H9 (cell line): ENCODE results near the gene APOBEC3B. TPM values are rescaled to one million over a fixed set of nuclear protein-coding genes. Genes with fewer than 3 reads are reported as not detected.
"Not testable (repeated sequence)": the region's sequence is repeated elsewhere in the genome, so short reads cannot be mapped to it uniquely, and the experiment has no call there.

Experiments used
- DNase-seq: peaks from one replicate; pipeline ENCODE4 v3.0.0-alpha.2; 2017
- H2AFZ ChIP-seq: one replicate; pipeline ENCODE4 v1.6.1; 2013; ENCODE audit warnings: mild to moderate bottlenecking, low read length, control low read depth, moderate library complexity
- H2AK5ac ChIP-seq: 2 replicates; pipeline ENCODE4 v1.6.1; 2013; ENCODE audit warnings: low read length, control low read depth, mixed read lengths; ENCODE audit not compliant: insufficient read length
- H2BK120ac ChIP-seq: one replicate; pipeline ENCODE4 v1.6.1; 2013; ENCODE audit warnings: low read depth, mild to moderate bottlenecking, low read length, control low read depth, inconsistent platforms; ENCODE audit not compliant: poor library complexity, severe bottlenecking
- H2BK12ac ChIP-seq: 2 replicates; pipeline ENCODE4 v1.6.1; 2013; ENCODE audit warnings: low read length, control low read depth, mixed read lengths, low read depth; ENCODE audit not compliant: insufficient read length
- H2BK15ac ChIP-seq: 2 replicates; pipeline ENCODE4 v1.6.1; 2013; ENCODE audit warnings: low read depth, low read length, control low read depth
- H2BK20ac ChIP-seq: one replicate; pipeline ENCODE4 v1.6.1; 2013; ENCODE audit warnings: low read depth, mild to moderate bottlenecking, low read length, control low read depth, inconsistent platforms; ENCODE audit not compliant: poor library complexity, severe bottlenecking
- H2BK5ac ChIP-seq: 2 replicates; pipeline ENCODE4 v1.6.1; 2013; ENCODE audit warnings: low read length, control low read depth, mixed read lengths; ENCODE audit not compliant: insufficient read length
- H3K14ac ChIP-seq: 2 replicates; pipeline ENCODE4 v1.6.1; 2013; ENCODE audit warnings: low read length, control low read depth; ENCODE audit not compliant: insufficient read depth
- H3K18ac ChIP-seq: 2 replicates; pipeline ENCODE4 v1.6.1; 2013; ENCODE audit warnings: low read depth, mild to moderate bottlenecking, mixed read lengths, low read length, control low read depth; ENCODE audit not compliant: insufficient read length
- H3K23ac ChIP-seq: 2 replicates; pipeline ENCODE4 v1.6.1; 2013; ENCODE audit warnings: low read length, control low read depth, mixed read lengths, low read depth; ENCODE audit not compliant: insufficient read length
- H3K23me2 ChIP-seq: 2 replicates; pipeline ENCODE4 v1.6.1; 2013; ENCODE audit warnings: low read depth, mild to moderate bottlenecking, mixed read lengths, low read length, control low read depth; ENCODE audit not compliant: insufficient read length, poor library complexity, severe bottlenecking
- H3K27ac ChIP-seq: 2 replicates; pipeline ENCODE4 v1.5.1; 2013; ENCODE audit warnings: low read length, control low read depth, mixed read lengths, low read depth; ENCODE audit not compliant: insufficient read length
- H3K27me3 ChIP-seq: 2 replicates; pipeline ENCODE4 v1.6.1; 2013; ENCODE audit warnings: low read length, control low read depth, inconsistent platforms; ENCODE audit not compliant: insufficient read depth
- H3K4ac ChIP-seq: 2 replicates; pipeline ENCODE4 v1.6.1; 2013; ENCODE audit warnings: low read depth, mild to moderate bottlenecking, control low read depth, inconsistent platforms, low read length, moderate library complexity
- H3K4me1 ChIP-seq: 2 replicates; pipeline ENCODE4 v1.6.1; 2013; ENCODE audit warnings: low read length, control low read depth, inconsistent platforms; ENCODE audit not compliant: insufficient read depth
- H3K4me2 ChIP-seq: 2 replicates; pipeline ENCODE4 v1.6.1; 2013; ENCODE audit warnings: low read length, control low read depth, mixed read lengths; ENCODE audit not compliant: insufficient read length, insufficient read depth
- H3K56ac ChIP-seq: 2 replicates; pipeline ENCODE4 v1.6.1; 2013; ENCODE audit warnings: low read depth, mild to moderate bottlenecking, mixed read lengths, low read length, control low read depth; ENCODE audit not compliant: insufficient read length
- H3K79me1 ChIP-seq: 2 replicates; pipeline ENCODE4 v1.6.1; 2013; ENCODE audit warnings: low read depth, mild to moderate bottlenecking, moderate library complexity, low read length, control low read depth, inconsistent platforms; ENCODE audit not compliant: insufficient read depth, poor library complexity, severe bottlenecking
- H3K79me2 ChIP-seq: 2 replicates; pipeline ENCODE4 v1.6.1; 2013; ENCODE audit warnings: low read length, control low read depth, inconsistent platforms; ENCODE audit not compliant: insufficient read depth
- H3K9ac ChIP-seq: 2 replicates; pipeline ENCODE4 v1.6.1; 2013; ENCODE audit warnings: low read length, control low read depth, mixed read lengths; ENCODE audit not compliant: insufficient read length; ENCODE audit errors: extremely low read depth
- H3K9me3 ChIP-seq: one replicate; pipeline ENCODE4 v1.6.1; 2013; ENCODE audit warnings: low read depth, low read length, inconsistent platforms; ENCODE audit not compliant: control insufficient read depth
- H3T11ph ChIP-seq: one replicate; pipeline ENCODE4 v1.6.1; 2013; ENCODE audit warnings: mild to moderate bottlenecking, low read length, control low read depth, inconsistent platforms
- H4K20me1 ChIP-seq: one replicate; pipeline ENCODE4 v1.6.1; 2013; ENCODE audit not compliant: control insufficient read depth, insufficient read length, insufficient read depth
- H4K5ac ChIP-seq: 2 replicates; pipeline ENCODE4 v1.6.1; 2013; ENCODE audit warnings: low read depth, mild to moderate bottlenecking, mixed read lengths, low read length, control low read depth; ENCODE audit not compliant: insufficient read length
- H4K8ac ChIP-seq: replicated peaks from 2 replicates; pipeline ENCODE4 v1.6.1; 2013; ENCODE audit warnings: low read length, control low read depth, mixed read lengths, low read depth; ENCODE audit not compliant: insufficient read length
- H4K91ac ChIP-seq: 2 replicates; pipeline ENCODE4 v1.6.1; 2013; ENCODE audit warnings: low read depth, mild to moderate bottlenecking, moderate library complexity, mixed read lengths, low read length, control low read depth; ENCODE audit not compliant: insufficient read length
- H3K27ac Mint-ChIP-seq, 3 experiments: 2 replicates in 2 of 3; 3 replicates in 1 of 3; pipeline ENCODE4 v1.8.0; 2020 to 2021; ENCODE audit warnings: mixed read lengths in 3 of 3, mild to moderate bottlenecking in 1 of 3, moderate library complexity in 1 of 3
- H3K27me3 Mint-ChIP-seq: 2 replicates; pipeline ENCODE4 v1.8.0; 2021; ENCODE audit warnings: low read depth, mild to moderate bottlenecking, moderate library complexity, mixed read lengths
- H3K36me3 Mint-ChIP-seq, 3 experiments: 2 replicates in 2 of 3; 3 replicates in 1 of 3; pipeline ENCODE4 v1.8.0; 2020 to 2021; ENCODE audit warnings: low read depth in 3 of 3, mixed read lengths in 3 of 3; ENCODE audit not compliant: insufficient read depth in 1 of 3
- H3K4me1 Mint-ChIP-seq, 2 experiments: 2 replicates each; pipeline ENCODE4 v1.8.0; 2020; ENCODE audit warnings: mixed read lengths in 2 of 2
- H3K4me3 Mint-ChIP-seq, 2 experiments: 2 replicates in 1 of 2; 3 replicates in 1 of 2; pipeline ENCODE4 v1.8.0; 2020 to 2021; ENCODE audit warnings: mild to moderate bottlenecking in 2 of 2, mixed read lengths in 2 of 2, moderate library complexity in 1 of 2
- H3K9me3 Mint-ChIP-seq, 2 experiments: 2 replicates in 1 of 2; 3 replicates in 1 of 2; pipeline ENCODE4 v1.8.0; 2020; ENCODE audit warnings: mild to moderate bottlenecking in 2 of 2, mixed read lengths in 2 of 2, moderate library complexity in 1 of 2
- WGBS: extraction: QIAGEN DNeasy Blood & Tissue Kit; methylation state at CpG from one replicate; pipeline ENCODE4 v1.1.7; 2013; ENCODE audit warnings: missing lambda C conversion rate, low lambda C conversion rate, mixed read lengths; ENCODE audit not compliant: insufficient read length; ENCODE audit errors: extremely low coverage; 5-methylcytosine and 5-hydroxymethylcytosine counted together
- total RNA-seq: library from RNA; stranded (reverse); gene quantifications from 2 replicates; pipeline ENCODE4 v1.2.1, GENCODE V29; 2021

Gene APOBEC3B
- total RNA-seq, 1 experiment from 2014 or later, result 29.0 TPM

- not testable (repeated sequence) for H3K56ac ChIP-seq, H2BK20ac ChIP-seq, H3K4me1 ChIP-seq, H2BK15ac ChIP-seq, H3K27me3 ChIP-seq, H3K36me3 Mint-ChIP-seq, H3K27me3 Mint-ChIP-seq, H3K79me2 ChIP-seq, H3K23me2 ChIP-seq, H2AFZ ChIP-seq, H3K4ac ChIP-seq, H3K9me3 Mint-ChIP-seq, H2BK5ac ChIP-seq, H3K23ac ChIP-seq, H3K9ac ChIP-seq, H3K27ac ChIP-seq, H4K5ac ChIP-seq, H2AK5ac ChIP-seq, H4K20me1 ChIP-seq, H4K91ac ChIP-seq, H3K9me3 ChIP-seq, H3K79me1 ChIP-seq, H2BK12ac ChIP-seq, H3T11ph ChIP-seq, H2BK120ac ChIP-seq, H4K8ac ChIP-seq
- Histone ChIP-seq H3K18ac (peak within 1 kb of the TSS; percentile 64), H3K4me2 (peak within 1 kb of the TSS; percentile 65), H3K14ac (0 out of 2 replicates have a peak within 1 kb of the TSS, but pooled peaks have one; percentile 47)
- H3K27ac Mint-ChIP-seq, result peak within 1 kb of the TSS; percentile 91 to 98 (median 95)
- H3K4me3 Mint-ChIP-seq, result peak within 1 kb of the TSS; percentile 67 to 80
- peaks cover 61 to 63% of the 10 kb centered on the region in 2 experiments for H3K4me1 Mint-ChIP-seq
- peak; percentile 73 for DNase-seq
- WGBS, result no CpG with 5 or more reads among the region's 21 CpGs
Measured at GRCh38 chr22:39040538-39041296, 58.6 kb downstream of the APOBEC3B start, which contains the start of gene APOBEC3F. Gene APOBEC3F, plus strand, starts transcription at chr22:39040864. Its CDS starts 97 bp downstream, at chr22:39040961.
